ENCODE measurements around the gene JMY. TPM values are rescaled to one million over a fixed set of nuclear protein-coding genes. Genes with fewer than 3 reads are reported as not detected.

Gene JMY, protein sequence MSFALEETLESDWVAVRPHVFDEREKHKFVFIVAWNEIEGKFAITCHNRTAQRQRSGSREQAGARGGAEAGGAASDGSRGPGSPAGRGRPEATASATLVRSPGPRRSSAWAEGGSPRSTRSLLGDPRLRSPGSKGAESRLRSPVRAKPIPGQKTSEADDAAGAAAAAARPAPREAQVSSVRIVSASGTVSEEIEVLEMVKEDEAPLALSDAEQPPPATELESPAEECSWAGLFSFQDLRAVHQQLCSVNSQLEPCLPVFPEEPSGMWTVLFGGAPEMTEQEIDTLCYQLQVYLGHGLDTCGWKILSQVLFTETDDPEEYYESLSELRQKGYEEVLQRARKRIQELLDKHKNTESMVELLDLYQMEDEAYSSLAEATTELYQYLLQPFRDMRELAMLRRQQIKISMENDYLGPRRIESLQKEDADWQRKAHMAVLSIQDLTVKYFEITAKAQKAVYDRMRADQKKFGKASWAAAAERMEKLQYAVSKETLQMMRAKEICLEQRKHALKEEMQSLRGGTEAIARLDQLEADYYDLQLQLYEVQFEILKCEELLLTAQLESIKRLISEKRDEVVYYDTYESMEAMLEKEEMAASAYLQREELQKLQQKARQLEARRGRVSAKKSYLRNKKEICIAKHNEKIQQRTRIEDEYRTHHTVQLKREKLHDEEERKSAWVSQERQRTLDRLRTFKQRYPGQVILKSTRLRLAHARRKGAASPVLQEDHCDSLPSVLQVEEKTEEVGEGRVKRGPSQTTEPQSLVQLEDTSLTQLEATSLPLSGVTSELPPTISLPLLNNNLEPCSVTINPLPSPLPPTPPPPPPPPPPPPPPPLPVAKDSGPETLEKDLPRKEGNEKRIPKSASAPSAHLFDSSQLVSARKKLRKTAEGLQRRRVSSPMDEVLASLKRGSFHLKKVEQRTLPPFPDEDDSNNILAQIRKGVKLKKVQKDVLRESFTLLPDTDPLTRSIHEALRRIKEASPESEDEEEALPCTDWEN
- total RNA-seq (2022; extraction: Qiagen RNA extraction; ENCODE audit: low read depth), result 1.8 to 3.3 TPM (median 2.7 TPM) in 5 replicates

DNA sequence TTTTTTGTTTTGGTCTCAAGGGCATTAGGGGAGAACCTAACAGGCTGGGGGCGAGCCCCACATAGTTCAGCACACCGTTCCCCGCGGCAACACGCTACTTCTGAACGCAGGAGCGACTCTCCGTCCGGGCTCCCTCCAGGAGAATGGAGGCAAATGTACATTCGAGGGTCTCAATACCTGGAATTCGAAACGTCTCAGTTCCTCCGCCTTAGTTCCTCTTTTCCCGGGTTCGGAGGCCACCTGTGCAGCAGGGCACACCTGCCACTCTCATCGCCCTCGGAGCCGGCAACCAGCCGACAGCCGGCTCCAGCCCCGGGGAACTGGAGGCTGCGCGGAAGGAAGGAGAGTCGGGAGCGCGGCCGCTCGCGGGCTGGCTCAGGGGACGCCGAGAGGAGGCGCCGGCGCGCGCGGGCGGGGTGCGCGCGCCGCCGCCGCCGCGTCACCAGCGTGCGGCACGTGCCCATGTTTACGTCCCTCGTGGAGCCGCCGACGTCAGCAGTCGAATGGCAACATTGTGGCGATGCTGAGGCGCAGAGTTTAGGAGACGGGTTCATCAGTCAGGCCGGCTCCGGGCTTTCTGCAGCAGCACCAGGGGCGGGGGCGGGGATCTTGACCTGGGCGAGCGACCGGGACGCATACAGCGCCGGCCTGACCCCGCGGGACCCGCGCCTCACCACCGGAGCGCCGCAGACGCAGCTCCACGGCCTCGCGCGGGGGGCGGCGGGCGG lies at the start of gene JMY:
Gene JMY (plus strand): TSS at position 498 of the 728 bp plus-strand sequence. CDS start 520 bp downstream, outside the sequence.

Other genes starting within 250 kb of the JMY start
- 0.58 TPM in 1 of 5 replicates, not detected in the others for gene DMGDH, start 166.5 kb upstream of the JMY start, total RNA-seq (2022; extraction: Qiagen RNA extraction; ENCODE audit: low read depth)
- gene BHMT2, start 166.4 kb upstream of the JMY start, total RNA-seq (2022; extraction: Qiagen RNA extraction; ENCODE audit: low read depth), result not detected in 5 replicates
- gene BHMT, start 124.3 kb upstream of the JMY start, total RNA-seq (2022; extraction: Qiagen RNA extraction; ENCODE audit: low read depth), result 0.13 TPM in 1 of 5 replicates, not detected in the others

Measured in A549 treated with GW870086 at 1 μM for 4 hours (cell line).